ENCODE results near the gene EXOC6B.
"Not testable (repeated sequence)": the region's sequence is repeated elsewhere in the genome, so short reads cannot be mapped to it uniquely, and the experiment has no call there.

The EXOC6B gene

DNA sequence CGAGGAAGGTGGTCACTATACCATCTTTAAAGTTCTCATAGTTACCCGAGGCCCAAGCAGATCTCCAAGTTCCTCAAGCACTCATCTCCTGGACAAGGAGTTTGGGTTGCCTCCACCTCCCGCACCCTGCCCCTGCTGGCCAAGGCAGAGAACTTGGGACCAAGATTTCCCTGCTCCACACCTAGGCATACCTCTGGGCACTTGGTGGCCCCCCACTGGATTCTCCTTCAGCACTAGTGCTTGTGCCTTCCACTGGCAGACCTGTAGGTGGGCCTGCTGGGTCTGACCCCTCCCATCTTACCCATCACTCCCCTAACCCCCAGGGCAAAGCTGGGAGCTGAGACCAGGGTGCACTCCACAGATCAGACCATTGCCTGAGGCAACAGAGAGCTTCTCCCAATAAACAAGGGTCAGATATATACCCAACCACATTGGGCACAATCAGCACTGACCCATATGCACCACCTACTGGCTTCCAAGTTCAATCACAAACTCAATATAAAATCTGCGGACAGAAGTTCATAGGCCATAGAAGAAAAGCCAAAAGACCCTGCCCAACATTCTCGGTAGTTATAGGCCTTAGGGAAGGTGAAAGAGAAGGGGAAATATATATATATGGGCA, 244.2 kb downstream of the EXOC6B start:
- no peak for DNase-seq
- intact Hi-C loops (cut with DNase I): no loop called here

DNA sequence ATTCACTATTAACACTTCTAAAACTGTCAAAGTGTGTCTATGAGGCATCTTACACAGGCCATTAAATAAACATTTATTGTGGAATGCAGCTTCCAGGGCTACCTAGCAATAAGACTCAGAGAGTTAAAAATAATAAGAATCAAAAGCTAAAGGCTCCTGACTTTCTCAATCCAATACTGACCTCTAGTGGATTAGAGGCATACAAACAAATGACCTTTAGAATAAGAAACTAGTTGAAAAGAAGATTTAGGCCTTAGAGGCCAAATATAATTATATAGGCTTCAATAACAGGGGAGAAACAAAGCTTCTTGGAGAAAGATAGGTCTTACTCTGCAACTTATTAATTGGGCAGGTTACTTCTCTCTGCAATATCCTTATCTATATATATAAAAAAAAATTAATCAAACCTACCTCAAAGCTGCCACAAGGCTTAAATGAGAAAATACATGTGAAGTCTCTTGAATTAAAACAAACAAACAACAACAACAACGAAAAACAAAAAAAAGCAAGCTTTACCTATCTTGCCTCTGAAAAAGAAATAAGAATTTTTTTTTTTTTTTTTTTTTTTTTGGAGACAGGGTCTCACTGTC, 246.1 kb downstream of the EXOC6B start:
- intact Hi-C loops (cut with DNase I): loop anchor here (10.0 kb wide), 1 partner anchor 655 kb away; no protein-coding TSS in a partner anchor
- DNase-seq: no peak

DNA sequence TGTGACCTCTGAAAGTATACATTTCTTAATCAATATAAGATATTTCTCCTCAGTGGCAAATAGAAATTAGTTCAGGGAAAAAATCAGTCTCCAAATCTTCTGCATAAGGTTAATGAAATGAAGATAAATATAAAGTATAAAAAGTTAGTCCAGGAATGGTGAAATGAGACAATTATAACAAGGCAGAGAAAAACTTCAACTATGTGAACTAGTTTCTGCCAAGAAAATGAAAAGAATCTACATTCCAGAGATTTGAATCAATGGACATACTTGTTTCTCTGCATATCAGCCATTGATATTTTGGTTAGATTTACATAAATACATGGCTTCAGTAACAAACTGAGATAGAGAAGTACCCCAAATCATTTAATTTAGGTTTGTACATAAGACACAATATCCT, 249.0 kb downstream of the EXOC6B start:
- no peak for DNase-seq
- intact Hi-C loops (cut with DNase I): loop anchor here (10.0 kb wide), 1 partner anchor 652 kb away; no protein-coding TSS in a partner anchor

DNA sequence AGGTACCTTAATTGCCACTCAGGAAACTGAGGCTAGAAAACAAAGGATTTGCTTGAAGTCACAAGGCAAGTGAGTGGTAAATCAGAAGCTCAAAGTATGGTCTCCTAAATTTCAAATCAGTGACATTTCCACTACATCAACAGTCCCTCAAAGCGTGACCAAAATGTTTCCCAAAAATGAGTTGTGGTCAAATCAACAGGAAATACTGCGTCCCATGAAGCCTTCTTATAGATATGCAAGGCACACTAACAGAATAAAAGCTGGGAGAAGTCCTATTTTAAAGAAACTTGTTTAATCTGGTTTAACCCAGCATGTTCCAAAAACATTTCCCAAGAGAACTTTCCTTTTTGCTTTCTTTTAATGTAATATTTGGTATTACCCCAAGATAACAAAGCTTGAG, 249.4 kb downstream of the EXOC6B start:
- no peak for DNase-seq
- intact Hi-C loops (cut with DNase I): loop anchor here (10.0 kb wide), 1 partner anchor 652 kb away; no protein-coding TSS in a partner anchor

DNA sequence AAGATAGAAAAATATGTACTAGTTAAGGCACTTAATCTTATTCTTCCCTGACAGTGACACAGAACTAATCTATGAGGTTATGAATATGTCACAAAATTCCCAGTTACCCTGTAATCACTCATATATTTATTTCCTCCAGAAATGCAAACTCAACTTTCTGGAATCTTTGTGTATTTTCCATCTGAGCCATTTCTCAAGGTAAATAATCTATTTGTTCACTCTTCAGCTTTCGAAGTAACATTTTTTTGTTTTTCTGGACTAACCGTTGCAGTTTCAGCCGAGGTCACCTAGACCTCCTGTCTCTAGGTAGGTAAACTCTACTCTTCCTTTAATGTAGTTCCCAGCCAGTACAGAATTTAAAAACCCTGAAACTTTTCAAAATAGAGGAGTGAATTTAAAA, 250.9 kb downstream of the EXOC6B start:
- intact Hi-C loops (cut with DNase I): loop anchor here (10.0 kb wide), 1 partner anchor 650 kb away; no protein-coding TSS in a partner anchor
- DNase-seq: no peak

DNA sequence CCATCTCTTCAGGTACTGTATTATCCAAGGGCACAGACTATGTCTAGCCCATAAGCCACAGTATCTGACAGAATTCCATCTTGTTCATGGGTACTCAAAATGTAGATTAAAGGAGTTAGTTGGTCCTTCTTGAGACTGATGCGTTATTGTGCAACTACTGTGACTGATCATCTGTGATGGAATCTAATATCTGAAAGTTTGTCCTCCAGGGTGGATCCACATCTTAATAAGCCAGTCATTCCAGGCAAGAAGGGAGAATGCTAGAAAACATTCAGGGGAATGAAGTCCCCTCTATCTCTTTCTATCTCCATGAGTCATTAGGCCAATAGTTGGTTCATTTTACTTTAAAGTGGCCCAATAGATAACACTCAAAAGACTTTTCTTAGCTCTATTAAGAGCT, 252.6 kb downstream of the EXOC6B start:
- no peak for DNase-seq
- intact Hi-C loops (cut with DNase I): loop anchor here (10.0 kb wide), 1 partner anchor 648 kb away; no protein-coding TSS in a partner anchor

DNA sequence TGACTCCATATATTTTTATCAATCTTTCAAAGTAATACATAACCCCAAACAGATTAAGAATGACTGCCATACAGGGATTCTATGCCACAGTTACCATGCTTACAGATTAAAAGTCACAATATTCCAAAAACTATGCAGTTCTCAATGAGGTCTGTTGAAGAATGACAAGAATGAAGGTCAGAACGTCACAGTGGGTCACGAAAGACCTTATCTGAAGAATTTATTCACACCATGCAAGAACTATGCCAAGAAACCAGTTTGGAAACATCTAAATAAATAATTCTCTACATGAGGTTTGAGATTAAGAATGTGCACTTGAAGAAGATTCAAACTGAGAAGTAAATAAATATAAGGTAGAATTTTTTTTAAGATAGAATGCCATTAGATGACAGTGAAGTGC, 253.3 kb downstream of the EXOC6B start:
- no peak for DNase-seq
- intact Hi-C loops (cut with DNase I): loop anchor here (10.0 kb wide), 1 partner anchor 648 kb away; no protein-coding TSS in a partner anchor

DNA sequence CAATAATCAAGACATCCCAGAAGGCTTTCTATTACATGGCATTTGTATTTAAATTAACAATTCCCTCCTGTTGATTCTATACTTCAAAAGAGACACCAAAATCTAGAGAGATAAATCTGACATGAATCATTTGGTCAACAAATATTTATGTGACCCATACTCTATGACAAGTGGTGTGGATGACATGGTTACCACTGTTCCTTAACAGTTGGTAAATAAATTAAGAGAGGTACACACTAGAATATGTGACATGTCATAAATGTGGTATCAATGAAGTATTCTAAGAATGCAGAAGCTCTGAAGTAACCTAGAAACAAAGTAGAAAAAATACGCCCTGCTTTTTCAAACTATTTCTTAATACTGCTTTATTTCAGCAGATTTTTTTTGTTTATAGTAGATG, 255.4 kb downstream of the EXOC6B start:
- intact Hi-C loops (cut with DNase I): loop anchor here (10.0 kb wide), 1 partner anchor 646 kb away; no protein-coding TSS in a partner anchor
- DNase-seq: no peak

DNA sequence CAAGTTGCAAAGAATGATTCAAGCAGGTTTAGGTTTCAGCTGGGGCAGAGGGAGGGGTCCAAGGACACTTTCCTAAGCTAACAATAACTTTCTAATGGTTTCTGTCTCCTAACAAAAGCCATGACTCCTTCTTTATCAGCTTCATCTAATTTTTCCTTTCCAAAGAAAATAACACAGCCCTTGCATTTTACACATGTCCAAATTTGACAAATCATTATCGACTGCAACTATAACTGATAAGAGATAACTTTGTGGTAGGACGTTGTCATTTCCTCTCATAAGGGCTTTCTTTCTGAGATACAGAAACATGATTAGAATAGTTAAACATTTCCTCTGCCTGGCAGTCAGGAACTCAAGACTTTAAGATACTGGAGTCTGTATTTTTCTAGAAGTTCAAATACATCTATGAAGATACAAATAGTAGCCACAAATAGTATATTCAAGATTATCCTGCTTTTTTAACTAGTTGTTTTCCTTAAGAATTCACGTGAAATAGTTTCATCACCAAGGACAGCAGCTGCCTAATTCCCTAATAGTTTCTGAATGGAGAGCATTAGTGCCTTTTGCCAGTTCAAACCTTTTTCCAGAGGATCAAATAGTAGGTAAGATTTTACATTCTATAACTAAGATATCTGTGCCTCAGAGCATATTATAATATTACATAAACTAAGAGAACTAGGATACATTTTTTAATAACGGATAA, 263.2 kb downstream of the EXOC6B start:
- intact Hi-C loops (cut with DNase I): no loop called here
- DNase-seq: no peak

DNA sequence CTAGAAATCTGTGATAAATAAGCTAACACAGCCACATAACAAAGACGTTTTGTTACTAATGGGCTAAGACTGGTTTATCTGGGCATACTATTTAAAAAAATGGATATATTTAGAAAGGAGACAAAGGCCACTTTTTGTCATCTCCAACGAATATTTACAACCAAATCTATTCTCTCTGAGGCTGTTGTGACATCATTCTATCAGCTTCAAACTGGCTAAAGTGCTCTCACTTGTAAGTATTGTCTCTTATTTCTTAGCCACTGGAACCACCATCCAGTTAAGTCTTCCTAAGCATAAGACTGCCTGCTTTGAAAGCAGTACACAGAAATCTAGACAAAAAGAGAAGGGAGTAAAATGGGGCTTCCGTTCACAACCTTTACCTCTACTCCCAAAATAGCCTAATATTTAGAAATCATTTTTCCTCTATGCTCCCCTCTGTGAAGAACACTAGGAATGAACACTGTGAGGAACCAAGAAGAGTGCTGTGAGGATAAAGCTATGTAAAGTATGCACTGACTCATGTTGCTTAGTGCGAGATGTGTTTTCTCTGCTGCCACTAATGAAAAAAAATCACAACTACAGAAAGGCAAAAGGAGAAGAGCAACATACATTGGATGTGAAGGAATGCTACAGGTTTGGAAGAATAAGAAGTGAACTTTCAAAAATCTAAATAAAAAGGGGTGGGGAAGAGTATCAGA, 264.1 kb downstream of the EXOC6B start:
- intact Hi-C loops (cut with DNase I): no loop called here
- no peak for DNase-seq

DNA sequence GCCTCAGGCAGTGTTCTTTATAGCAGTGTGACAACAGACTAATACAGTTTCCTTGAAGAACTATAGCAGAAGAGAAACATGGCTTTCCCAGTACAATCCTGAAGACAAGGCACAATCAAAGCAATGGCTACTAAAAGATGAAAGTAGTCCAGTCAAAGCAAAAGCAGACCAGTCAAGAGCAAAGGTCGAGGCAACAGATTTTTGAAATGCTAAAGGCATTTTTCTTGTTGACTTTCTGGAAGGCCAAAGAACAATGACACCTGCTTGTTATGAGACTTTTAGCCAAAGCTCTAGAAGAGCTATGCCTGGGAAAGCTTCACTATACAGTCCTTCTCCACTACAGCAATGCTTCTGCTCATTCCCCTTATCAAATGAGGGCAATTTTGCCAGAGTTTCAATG, 269.9 kb downstream of the EXOC6B start:
- intact Hi-C loops (cut with DNase I): no loop called here
- DNase-seq: no peak

DNA sequence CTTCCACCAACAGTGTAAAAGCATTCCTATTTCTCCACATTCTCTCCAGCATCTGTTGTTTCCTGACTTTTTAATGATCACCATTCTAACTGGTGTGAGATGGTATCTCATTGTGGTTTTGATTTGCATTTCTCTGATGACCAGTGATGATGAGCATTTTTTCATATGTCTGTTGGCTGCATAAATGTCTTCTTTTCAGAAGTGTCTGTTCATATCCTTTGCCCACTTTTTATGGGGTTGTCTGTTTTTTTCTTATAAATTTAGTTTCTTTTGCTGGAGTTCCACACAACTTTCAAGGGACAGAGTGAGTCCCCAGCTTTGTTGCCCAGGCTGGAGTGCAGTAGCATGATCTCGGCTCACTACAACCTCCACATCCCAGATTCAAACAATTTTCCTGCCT, 270.5 kb downstream of the EXOC6B start:
- DNase-seq; intact Hi-C loops (cut with DNase I): not testable (repeated sequence)

DNA sequence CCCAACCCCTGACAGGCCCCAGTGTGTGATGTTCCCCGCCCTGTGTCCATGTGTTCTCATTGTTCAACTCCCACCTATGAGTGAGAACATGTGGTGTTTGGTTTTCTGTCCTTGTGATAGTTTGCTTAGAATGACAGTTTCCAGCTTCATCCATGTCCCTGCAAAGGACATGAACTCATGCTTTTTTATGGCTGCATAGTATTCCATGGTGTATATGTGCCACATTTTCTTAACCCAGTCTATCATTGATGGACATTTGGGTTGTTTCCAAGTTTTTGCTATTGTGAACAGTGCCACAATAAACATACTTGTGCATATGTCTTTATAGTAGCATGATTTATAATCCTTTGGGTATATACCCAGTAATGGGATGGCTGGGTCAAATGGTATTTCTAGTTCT, 270.9 kb downstream of the EXOC6B start:
- DNase-seq; intact Hi-C loops (cut with DNase I): not testable (repeated sequence)

DNA sequence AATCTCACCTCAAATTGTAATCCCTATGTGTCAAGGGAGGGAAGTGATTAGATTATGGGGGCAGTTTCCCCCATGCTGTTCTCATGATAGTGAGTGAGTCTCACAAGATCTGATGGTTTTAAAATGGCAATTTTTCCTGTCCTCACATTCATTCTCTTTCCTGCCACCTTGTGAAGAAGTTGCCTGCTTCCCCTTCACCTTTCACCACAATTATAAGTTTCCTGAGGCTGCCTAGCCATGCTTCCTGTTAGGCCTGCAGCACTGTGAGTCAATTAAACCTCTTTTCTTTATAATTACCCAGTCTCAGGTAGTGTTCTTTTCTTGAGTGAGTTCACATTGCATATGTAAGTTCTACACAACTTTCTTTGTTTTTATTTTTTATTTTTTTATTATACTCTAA, 271.5 kb downstream of the EXOC6B start:
- intact Hi-C loops (cut with DNase I): no loop called here
- no peak for DNase-seq

DNA sequence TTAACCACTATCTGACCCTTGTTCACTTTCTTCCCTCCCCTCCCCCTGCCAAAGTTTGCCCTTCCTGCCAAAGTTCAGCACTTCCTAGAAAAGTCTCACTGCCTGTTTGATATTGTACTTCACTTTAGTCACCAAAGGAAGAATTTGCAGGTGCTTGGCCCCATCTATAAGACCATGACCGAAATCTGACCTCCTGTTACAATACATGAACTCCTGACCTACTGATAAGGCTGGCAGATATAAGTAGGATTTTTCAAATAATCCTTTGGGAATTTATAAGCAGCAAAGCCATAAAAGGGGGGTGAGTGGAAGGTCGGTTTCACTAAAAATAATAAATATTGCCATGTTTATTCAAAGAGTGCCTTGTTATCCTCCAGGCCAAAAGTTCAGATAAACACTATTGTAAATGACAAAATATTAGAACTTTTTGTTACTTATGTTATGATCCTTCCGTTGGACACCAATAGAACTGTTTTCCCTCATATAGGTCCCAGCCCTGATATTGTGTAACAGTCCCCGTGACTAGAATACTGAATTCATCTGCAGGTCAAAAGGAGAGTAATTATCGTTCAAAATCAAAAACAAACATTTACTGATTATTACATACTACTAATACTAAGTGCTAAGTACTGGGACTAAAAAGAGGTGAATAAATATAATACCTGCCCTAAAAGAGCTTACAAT, 277.6 kb downstream of the EXOC6B start:
- DNase-seq: no peak
- intact Hi-C loops (cut with DNase I): no loop called here

DNA sequence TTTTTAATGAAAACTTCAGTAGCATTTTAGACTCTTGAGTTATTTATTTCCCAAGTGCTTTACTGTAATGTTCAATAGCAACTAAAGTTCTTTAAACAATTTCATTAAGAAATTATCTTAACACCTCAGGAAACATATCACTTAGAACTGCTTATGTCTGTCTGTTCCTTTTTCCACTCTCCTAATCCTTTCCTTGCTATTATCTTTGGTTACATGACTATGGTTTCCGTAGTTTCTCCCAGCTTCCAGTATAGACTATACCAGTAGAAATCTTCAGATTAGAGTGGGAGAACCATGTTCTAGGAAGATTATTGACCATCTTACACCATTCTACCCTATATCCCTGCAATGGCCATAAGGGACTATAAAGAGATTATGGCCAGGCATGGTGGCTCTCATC, 280.0 kb downstream of the EXOC6B start:
- DNase-seq: no peak
- intact Hi-C loops (cut with DNase I): no loop called here

DNA sequence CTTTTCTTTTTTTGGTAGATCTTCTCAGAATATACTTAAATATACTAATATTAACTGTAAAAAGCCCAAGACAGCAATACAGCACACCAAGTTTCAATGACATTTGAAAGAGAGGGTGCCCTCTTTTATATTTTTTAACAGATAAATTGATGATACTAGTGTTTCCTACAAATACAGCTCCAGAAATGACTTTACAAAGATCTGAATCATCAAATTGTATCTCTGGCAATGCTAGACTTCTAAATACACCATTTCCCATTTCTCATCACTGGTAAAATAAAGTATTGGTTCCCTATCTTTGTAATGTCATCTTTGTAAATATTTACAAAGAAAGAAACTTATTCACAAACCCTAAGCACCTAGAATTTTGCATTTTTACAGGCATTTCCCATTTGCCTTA, 281.3 kb downstream of the EXOC6B start:
- no peak for DNase-seq
- intact Hi-C loops (cut with DNase I): no loop called here

DNA sequence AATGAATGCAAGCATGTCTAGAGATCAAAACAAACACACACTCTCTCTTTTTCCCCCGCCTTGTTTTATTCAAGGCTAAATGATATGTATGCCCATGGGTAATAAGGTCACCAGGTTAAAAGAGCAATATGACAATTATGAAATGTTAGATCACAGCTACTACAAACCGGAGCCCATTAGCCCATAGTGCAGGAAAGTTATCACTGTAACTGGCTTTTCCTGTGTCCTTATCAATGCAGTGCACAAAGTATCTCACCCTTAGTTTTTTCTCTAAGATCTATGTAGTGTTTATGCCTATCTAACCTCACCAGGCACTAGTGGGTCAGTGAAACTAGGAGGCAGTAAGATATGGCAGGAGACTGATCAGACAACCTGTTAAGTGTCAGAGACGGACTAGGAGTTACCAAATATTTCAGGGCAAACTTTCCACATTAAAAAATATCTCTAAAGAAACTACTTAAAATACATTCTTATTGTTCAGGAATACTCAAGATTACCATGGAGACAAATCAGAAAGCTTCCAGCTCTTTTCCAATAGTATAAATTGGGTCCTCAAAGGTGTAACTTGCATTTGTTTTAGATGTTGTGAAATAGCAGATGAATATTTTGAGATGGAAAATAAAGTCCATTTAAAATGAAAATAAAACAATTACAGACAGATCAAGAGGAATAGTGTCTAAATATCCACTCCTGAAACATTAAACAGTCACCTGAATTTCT, 282.2 kb downstream of the EXOC6B start:
- DNase-seq: no peak
- intact Hi-C loops (cut with DNase I): no loop called here

All from head of caudate nucleus (tissue), 42 donors.